H9 (cell line): ENCODE measurements around the gene TTLL3. TPM values are rescaled to one million over a fixed set of nuclear protein-coding genes. Genes with fewer than 3 reads are reported as not detected.

Experiments used
- DNase-seq: peaks from one replicate; pipeline ENCODE4 v3.0.0-alpha.2; 2017
- H2AFZ ChIP-seq: one replicate; pipeline ENCODE4 v1.6.1; 2013; ENCODE audit warnings: mild to moderate bottlenecking, low read length, control low read depth, moderate library complexity
- H2AK5ac ChIP-seq: 2 replicates; pipeline ENCODE4 v1.6.1; 2013; ENCODE audit warnings: low read length, control low read depth, mixed read lengths; ENCODE audit not compliant: insufficient read length
- H2BK120ac ChIP-seq: one replicate; pipeline ENCODE4 v1.6.1; 2013; ENCODE audit warnings: low read depth, mild to moderate bottlenecking, low read length, control low read depth, inconsistent platforms; ENCODE audit not compliant: poor library complexity, severe bottlenecking
- H2BK12ac ChIP-seq: 2 replicates; pipeline ENCODE4 v1.6.1; 2013; ENCODE audit warnings: low read length, control low read depth, mixed read lengths, low read depth; ENCODE audit not compliant: insufficient read length
- H2BK15ac ChIP-seq: 2 replicates; pipeline ENCODE4 v1.6.1; 2013; ENCODE audit warnings: low read depth, low read length, control low read depth
- H2BK20ac ChIP-seq: one replicate; pipeline ENCODE4 v1.6.1; 2013; ENCODE audit warnings: low read depth, mild to moderate bottlenecking, low read length, control low read depth, inconsistent platforms; ENCODE audit not compliant: poor library complexity, severe bottlenecking
- H2BK5ac ChIP-seq: 2 replicates; pipeline ENCODE4 v1.6.1; 2013; ENCODE audit warnings: low read length, control low read depth, mixed read lengths; ENCODE audit not compliant: insufficient read length
- H3K14ac ChIP-seq: 2 replicates; pipeline ENCODE4 v1.6.1; 2013; ENCODE audit warnings: low read length, control low read depth; ENCODE audit not compliant: insufficient read depth
- H3K18ac ChIP-seq: 2 replicates; pipeline ENCODE4 v1.6.1; 2013; ENCODE audit warnings: low read depth, mild to moderate bottlenecking, mixed read lengths, low read length, control low read depth; ENCODE audit not compliant: insufficient read length
- H3K23ac ChIP-seq: 2 replicates; pipeline ENCODE4 v1.6.1; 2013; ENCODE audit warnings: low read length, control low read depth, mixed read lengths, low read depth; ENCODE audit not compliant: insufficient read length
- H3K23me2 ChIP-seq: 2 replicates; pipeline ENCODE4 v1.6.1; 2013; ENCODE audit warnings: low read depth, mild to moderate bottlenecking, mixed read lengths, low read length, control low read depth; ENCODE audit not compliant: insufficient read length, poor library complexity, severe bottlenecking
- H3K27ac ChIP-seq: 2 replicates; pipeline ENCODE4 v1.5.1; 2013; ENCODE audit warnings: low read length, control low read depth, mixed read lengths, low read depth; ENCODE audit not compliant: insufficient read length
- H3K27me3 ChIP-seq: 2 replicates; pipeline ENCODE4 v1.6.1; 2013; ENCODE audit warnings: low read length, control low read depth, inconsistent platforms; ENCODE audit not compliant: insufficient read depth
- H3K4ac ChIP-seq: 2 replicates; pipeline ENCODE4 v1.6.1; 2013; ENCODE audit warnings: low read depth, mild to moderate bottlenecking, control low read depth, inconsistent platforms, low read length, moderate library complexity
- H3K4me1 ChIP-seq: 2 replicates; pipeline ENCODE4 v1.6.1; 2013; ENCODE audit warnings: low read length, control low read depth, inconsistent platforms; ENCODE audit not compliant: insufficient read depth
- H3K4me2 ChIP-seq: 2 replicates; pipeline ENCODE4 v1.6.1; 2013; ENCODE audit warnings: low read length, control low read depth, mixed read lengths; ENCODE audit not compliant: insufficient read length, insufficient read depth
- H3K56ac ChIP-seq: 2 replicates; pipeline ENCODE4 v1.6.1; 2013; ENCODE audit warnings: low read depth, mild to moderate bottlenecking, mixed read lengths, low read length, control low read depth; ENCODE audit not compliant: insufficient read length
- H3K79me1 ChIP-seq: 2 replicates; pipeline ENCODE4 v1.6.1; 2013; ENCODE audit warnings: low read depth, mild to moderate bottlenecking, moderate library complexity, low read length, control low read depth, inconsistent platforms; ENCODE audit not compliant: insufficient read depth, poor library complexity, severe bottlenecking
- H3K79me2 ChIP-seq: 2 replicates; pipeline ENCODE4 v1.6.1; 2013; ENCODE audit warnings: low read length, control low read depth, inconsistent platforms; ENCODE audit not compliant: insufficient read depth
- H3K9ac ChIP-seq: 2 replicates; pipeline ENCODE4 v1.6.1; 2013; ENCODE audit warnings: low read length, control low read depth, mixed read lengths; ENCODE audit not compliant: insufficient read length; ENCODE audit errors: extremely low read depth
- H3K9me3 ChIP-seq: one replicate; pipeline ENCODE4 v1.6.1; 2013; ENCODE audit warnings: low read depth, low read length, inconsistent platforms; ENCODE audit not compliant: control insufficient read depth
- H3T11ph ChIP-seq: one replicate; pipeline ENCODE4 v1.6.1; 2013; ENCODE audit warnings: mild to moderate bottlenecking, low read length, control low read depth, inconsistent platforms
- H4K20me1 ChIP-seq: one replicate; pipeline ENCODE4 v1.6.1; 2013; ENCODE audit not compliant: control insufficient read depth, insufficient read length, insufficient read depth
- H4K5ac ChIP-seq: 2 replicates; pipeline ENCODE4 v1.6.1; 2013; ENCODE audit warnings: low read depth, mild to moderate bottlenecking, mixed read lengths, low read length, control low read depth; ENCODE audit not compliant: insufficient read length
- H4K8ac ChIP-seq: replicated peaks from 2 replicates; pipeline ENCODE4 v1.6.1; 2013; ENCODE audit warnings: low read length, control low read depth, mixed read lengths, low read depth; ENCODE audit not compliant: insufficient read length
- H4K91ac ChIP-seq: 2 replicates; pipeline ENCODE4 v1.6.1; 2013; ENCODE audit warnings: low read depth, mild to moderate bottlenecking, moderate library complexity, mixed read lengths, low read length, control low read depth; ENCODE audit not compliant: insufficient read length
- H3K27ac Mint-ChIP-seq, 3 experiments: 2 replicates in 2 of 3; 3 replicates in 1 of 3; pipeline ENCODE4 v1.8.0; 2020 to 2021; ENCODE audit warnings: mixed read lengths in 3 of 3, mild to moderate bottlenecking in 1 of 3, moderate library complexity in 1 of 3
- H3K27me3 Mint-ChIP-seq: 2 replicates; pipeline ENCODE4 v1.8.0; 2021; ENCODE audit warnings: low read depth, mild to moderate bottlenecking, moderate library complexity, mixed read lengths
- H3K36me3 Mint-ChIP-seq, 3 experiments: 2 replicates in 2 of 3; 3 replicates in 1 of 3; pipeline ENCODE4 v1.8.0; 2020 to 2021; ENCODE audit warnings: low read depth in 3 of 3, mixed read lengths in 3 of 3; ENCODE audit not compliant: insufficient read depth in 1 of 3
- H3K4me1 Mint-ChIP-seq, 2 experiments: 2 replicates each; pipeline ENCODE4 v1.8.0; 2020; ENCODE audit warnings: mixed read lengths in 2 of 2
- H3K4me3 Mint-ChIP-seq, 2 experiments: 2 replicates in 1 of 2; 3 replicates in 1 of 2; pipeline ENCODE4 v1.8.0; 2020 to 2021; ENCODE audit warnings: mild to moderate bottlenecking in 2 of 2, mixed read lengths in 2 of 2, moderate library complexity in 1 of 2
- H3K9me3 Mint-ChIP-seq, 2 experiments: 2 replicates in 1 of 2; 3 replicates in 1 of 2; pipeline ENCODE4 v1.8.0; 2020; ENCODE audit warnings: mild to moderate bottlenecking in 2 of 2, mixed read lengths in 2 of 2, moderate library complexity in 1 of 2
- CTCF ChIP-seq: fragments of 200-600 bp; sonication (generic); conservative IDR thresholded peaks from 3 replicates; pipeline ENCODE4 v1.8.0; 2021; ENCODE audit warnings: antibody characterized with exemption, mild to moderate bottlenecking
- WGBS: extraction: QIAGEN DNeasy Blood & Tissue Kit; methylation state at CpG from one replicate; pipeline ENCODE4 v1.1.7; 2013; ENCODE audit warnings: missing lambda C conversion rate, low lambda C conversion rate, mixed read lengths; ENCODE audit not compliant: insufficient read length; ENCODE audit errors: extremely low coverage; 5-methylcytosine and 5-hydroxymethylcytosine counted together
- total RNA-seq: library from RNA; stranded (reverse); gene quantifications from 2 replicates; pipeline ENCODE4 v1.2.1, GENCODE V29; 2021

The TTLL3 gene
- total RNA-seq, 1 experiment from 2014 or later = 14.4 TPM

- Histone ChIP-seq H4K5ac (no peak overlapping the region), H3K4ac (no peak overlapping the region), H4K8ac (no peak overlapping the region), H3K14ac (no peak overlapping the region), H3K27me3 (no peaks in the 10 kb centered on the region), H3K79me1 (no peaks in the 10 kb centered on the region), H3T11ph (no peak overlapping the region), H2AFZ (no peak overlapping the region), H2BK12ac (no peak overlapping the region), H2AK5ac (no peak overlapping the region), H3K56ac (no peak overlapping the region), H3K4me1 (no peaks in the 10 kb centered on the region), H3K9me3 (no peaks in the 10 kb centered on the region), H3K4me2 (no peak overlapping the region), H4K91ac (no peak overlapping the region), H3K23me2 (no peaks in the 10 kb centered on the region), H2BK120ac (no peak overlapping the region), H3K18ac (no peak overlapping the region), H2BK5ac (no peak overlapping the region), H4K20me1 (no peaks in the 10 kb centered on the region), H2BK15ac (no peak overlapping the region), H3K9ac (no peak overlapping the region), H3K27ac (no peak overlapping the region), H3K23ac (no peak overlapping the region), H2BK20ac (no peak overlapping the region), H3K79me2 (no peaks in the 10 kb centered on the region)
- TF ChIP-seq CTCF = no peak
- Mint-ChIP-seq H3K36me3 (peaks cover 30 to 84% (median 82%) of the 10 kb centered on the region in 3 experiments; a peak in 6 of 7 replicates), H3K4me1 (no peaks in the 10 kb centered on the region), H3K27me3 (no peaks in the 10 kb centered on the region), H3K4me3 (no peak overlapping the region), H3K9me3 (no peaks in the 10 kb centered on the region), H3K27ac (no peak overlapping the region; a peak in 1 of 7 replicates)
- no CpG with 5 or more reads among the region's 7 CpGs for WGBS
- no peak for DNase-seq
These were observed 24.5 kb upstream of the TTLL3 start for GRCh38 chr3:9785602-9786001.
